ENCODE measurements around the gene UQCR10.

DNA sequence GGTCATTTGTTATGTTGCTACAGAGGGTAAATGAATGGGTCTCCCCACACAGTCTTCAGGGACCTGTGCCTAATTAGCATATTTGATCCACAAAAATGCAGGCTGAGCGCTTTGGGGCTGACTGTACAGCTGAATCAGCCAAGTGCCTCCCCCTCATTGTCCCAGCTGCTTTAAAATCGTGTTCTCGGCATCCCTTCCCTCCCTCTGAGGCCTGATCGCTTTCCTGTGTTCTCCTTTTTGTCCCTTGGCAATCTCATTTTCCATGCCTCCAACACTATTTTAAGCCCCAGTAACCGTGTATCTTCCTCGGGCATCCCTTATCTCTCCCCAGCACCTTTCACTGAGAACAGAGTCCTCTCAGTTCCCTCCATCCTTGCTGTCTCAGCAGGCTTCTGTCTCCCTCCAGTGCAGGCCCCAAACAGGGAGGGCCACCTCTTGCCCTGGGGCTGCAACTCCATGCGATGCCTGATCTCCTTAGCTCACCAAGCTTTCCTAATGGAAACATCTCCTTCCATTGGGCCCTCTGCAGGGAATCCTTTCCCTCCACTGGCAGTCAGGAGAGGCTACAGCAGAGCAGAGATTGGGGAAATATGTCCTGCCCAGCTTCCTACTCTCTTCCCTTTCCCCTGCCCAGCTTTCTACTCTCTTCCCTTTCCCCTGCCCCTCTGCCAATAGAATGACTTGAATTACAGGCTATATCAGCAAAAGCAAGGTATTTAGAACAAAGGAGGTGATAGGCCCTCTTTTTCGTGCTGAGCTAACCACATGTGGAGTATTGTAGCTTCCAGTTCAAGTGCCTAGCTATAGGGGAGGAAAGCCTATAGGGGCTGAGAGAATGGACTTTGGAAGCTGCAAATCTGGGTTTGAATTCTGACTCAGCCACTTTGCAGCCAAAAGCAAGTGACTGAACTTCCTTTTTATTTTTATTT lies 13.8 kb downstream of the UQCR10 start:
- TF ChIP-seq EZH2 (IDR thresholded peaks at IDR 0.05; ENCODE audit: borderline replicate concordance, low read depth, low read length, poor library complexity, severe bottlenecking) (no peak), CTCF (conservative IDR thresholded peaks at IDR 0.05; ENCODE audit: low read depth, low read length) (no peak)
